IPS-11a (cell line): ENCODE data around the gene AGRP.

Experiments used
- H3K4me3 ChIP-seq: one replicate; pipeline ENCODE4 v1.5.1; 2013; ENCODE audit warnings: low read depth, low read length, control low read depth

Gene AGRP

DNA sequence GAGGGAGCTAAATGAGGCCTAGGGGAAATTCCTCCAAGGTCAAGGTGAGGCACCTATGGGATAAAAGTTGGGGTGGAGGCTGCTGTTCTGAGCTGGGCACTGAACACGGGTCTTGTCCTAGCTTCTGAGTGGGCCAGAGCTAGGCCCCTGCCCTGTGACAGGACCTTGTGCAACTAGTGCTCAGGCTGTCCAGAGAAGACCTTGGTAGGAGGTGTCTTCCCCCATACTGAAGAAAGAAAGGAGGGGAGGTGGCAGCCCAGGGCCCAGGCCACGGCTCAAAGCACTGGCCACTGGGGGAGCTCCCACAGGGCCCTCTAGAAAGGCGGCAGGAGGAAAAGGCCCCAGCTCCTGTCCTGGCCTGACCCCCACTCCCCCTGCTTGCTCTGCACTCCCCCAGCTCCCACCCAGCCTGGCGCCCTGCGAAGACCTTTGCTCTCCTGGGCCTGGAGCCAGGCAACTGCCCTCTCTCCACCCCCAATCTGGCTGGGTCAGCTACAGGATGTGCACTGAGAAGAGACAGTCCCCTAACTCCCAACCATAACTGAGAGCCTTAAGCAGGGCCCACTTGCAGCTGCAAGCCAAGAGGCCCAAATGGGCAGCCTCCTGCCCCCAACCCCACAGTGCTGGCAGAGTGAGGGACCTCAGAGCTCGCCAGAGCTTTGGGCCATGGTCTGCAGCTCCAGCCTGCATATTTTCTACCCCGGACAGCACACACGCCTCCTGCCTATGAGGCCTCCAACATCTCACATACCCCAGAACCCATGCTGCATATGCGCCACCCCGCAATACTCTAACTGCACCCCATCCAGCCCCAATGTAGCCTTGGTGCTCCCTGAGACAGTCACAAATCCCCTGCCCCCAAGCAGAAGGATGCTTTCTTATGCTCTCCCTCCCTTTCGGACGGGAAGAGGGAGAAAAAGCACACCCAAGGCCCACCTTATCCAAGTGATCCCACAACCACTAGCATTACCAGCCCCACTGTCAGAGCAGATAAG, 37.1 kb downstream of the AGRP start:
- H3K4me3 ChIP-seq: no peak overlapping the region

- no peak overlapping the region for H3K4me3 ChIP-seq
Measured at GRCh38 chr16:67445441-67445912, 37.9 kb downstream of the AGRP start.

GRCh38 chr16:67445126-67445426, 38.3 kb downstream of the AGRP start:
- H3K4me3 ChIP-seq: no peak overlapping the region

DNA sequence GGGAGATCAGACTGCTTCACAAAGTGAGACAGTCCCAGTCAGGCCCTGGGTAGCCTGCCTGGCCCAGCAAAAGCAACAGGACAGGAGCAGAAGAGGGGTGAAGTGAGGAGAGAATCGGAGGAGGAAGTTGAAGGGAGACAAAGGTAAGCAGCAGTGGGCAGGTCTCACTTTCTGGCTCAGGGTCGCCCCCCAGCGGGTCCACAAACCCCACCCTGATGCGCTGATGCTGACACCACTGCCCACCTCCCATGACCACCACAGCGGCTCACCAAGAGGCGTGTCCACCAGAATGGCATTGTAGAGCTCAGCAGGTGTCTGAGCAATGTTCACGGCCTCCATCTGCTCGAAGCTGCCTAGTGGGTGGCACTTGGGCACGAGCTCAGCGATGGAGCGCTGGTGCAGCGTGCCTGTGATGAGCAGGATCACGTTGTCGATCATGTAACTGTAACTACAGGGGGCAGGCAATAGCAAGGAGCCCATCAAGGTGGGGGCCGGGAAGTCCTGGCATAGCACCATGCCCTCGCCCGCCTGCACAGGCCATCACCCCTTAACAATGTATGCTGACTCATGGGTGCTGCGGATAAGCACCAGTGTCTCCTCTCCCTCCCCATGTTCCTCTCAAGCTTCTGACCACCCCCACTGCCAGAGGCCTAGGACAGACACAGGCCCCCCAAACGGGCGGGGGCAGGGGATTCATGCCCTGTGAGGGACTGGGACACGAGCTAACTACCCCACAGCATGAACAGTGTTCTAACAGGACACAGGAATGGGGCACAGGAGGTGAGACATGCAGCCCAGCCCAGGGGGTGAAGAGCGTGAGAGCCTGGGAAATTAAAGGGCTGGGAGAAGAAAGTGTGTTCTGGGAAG, 38.9 kb downstream of the AGRP start:
- H3K4me3 ChIP-seq: no peak overlapping the region

DNA sequence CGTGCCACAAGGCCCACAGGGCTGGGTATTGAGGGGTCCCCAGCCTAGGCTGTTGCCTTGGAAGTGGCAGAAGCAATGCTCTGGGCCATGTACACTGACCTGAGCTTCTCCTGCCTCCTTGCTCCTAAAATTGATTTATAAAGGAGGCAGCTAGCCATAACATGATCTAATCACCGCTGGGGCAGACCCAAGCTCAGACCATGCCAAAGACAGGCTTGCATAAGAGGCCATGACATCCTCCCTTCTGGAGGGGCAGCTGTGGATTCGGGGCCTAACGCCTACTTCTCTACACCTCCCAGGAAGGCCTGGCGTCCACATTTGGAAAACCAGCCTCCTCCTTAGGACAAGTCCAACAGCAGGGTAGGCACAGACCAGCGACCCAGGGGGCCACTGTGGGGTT, 40.1 kb downstream of the AGRP start:
- H3K4me3 ChIP-seq: no peak overlapping the region

GRCh38 chr16:67442581-67443255, 40.6 kb downstream of the AGRP start:
- no peak overlapping the region for H3K4me3 ChIP-seq

DNA sequence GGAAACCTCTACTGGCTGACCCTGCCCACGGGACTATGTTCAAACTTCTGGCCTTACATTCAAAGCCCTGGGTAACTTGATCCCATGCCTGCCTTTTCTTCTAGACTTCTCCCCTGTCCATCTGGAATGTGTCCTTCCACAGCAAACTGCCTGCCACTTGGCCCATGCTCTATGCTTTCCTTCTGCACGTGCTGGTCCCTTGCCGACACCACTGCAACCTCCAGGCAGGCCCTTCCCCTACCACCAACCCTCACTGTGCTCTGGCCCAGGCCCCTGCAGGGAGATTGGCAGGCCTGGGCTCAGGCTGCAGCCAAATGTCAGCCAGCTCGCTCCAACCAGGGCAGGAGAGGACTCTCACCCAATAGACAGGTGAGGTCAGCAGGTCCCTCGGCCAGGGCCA, 41.4 kb downstream of the AGRP start:
- no peak overlapping the region for H3K4me3 ChIP-seq

DNA sequence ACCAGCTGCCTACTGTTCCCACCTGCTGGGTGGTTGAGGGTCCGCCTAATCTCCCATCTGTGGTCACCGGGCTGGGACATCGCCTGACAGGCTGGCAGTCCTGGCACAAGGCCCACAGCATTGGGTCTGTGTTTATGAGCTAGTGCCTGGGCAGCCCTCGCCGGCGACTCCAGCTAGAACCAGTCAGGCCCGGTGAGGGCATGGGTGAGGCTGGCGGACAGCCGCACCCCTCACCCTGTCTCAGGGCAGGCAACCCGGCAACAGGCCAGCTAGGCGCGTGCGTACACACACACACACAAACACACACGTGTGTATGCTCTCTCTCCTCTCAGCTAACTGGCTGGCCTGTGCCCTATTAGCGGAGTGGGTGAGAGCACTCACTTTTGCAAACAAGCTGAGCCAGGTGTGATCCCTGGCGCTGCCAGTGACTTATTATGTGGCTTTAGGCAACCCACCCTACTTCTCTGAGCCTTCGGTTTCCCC, 42.0 kb downstream of the AGRP start:
- H3K4me3 ChIP-seq: no peak overlapping the region

DNA sequence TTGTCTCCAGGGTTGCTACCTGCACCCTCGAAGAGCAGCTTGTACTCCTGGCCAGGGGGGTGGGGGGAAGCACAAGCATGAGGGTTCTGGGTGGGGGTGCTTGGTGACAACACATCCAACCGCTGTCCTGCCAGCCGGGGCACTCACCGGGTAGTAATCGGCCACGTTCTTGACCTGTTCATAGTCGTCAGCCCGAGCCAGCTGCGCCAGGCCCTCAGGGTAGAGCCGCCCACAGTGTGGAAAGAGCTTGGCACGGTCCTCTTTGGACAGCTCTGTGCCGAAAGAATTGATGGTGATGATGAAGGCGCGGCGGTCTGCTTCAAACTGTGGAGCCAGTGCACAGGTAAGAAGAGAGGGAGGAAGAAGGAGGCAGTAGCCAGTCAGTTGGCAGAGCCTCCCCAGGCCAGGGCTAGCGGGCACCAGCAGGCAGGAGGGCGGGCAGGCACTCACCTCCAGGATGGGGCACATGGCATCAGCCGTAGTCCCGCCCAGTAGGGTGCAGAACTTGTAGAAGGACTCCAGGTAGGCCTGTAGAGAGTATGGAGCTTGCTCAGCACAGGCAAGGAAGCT, 44.4 kb downstream of the AGRP start:
- no peak overlapping the region for H3K4me3 ChIP-seq

- no peak overlapping the region for H3K4me3 ChIP-seq
Measured at GRCh38 chr16:67438098-67438791, 45.1 kb downstream of the AGRP start.

DNA sequence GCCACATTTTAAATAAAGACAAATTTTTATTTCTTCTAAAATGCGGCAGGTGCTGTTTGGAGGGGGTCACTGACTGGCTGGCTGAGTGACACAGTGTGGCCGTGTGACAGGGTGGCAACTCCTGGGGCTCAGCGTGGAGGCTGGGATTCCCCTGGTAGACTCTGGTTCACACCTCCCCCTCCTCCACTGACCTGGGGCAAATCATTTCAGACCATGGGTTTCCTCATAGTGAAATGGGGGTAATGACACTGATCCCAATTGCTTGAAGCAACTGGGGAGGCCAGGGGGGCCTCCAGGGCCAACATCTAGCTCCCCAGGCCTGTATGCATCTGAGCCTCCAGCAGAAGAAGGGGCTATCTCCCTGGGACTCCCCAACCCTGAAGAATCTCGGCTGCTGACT, 45.8 kb downstream of the AGRP start:
- H3K4me3 ChIP-seq: no peak overlapping the region

GRCh38 chr16:67436640-67437193, 46.6 kb downstream of the AGRP start:
- no peak overlapping the region for H3K4me3 ChIP-seq

DNA sequence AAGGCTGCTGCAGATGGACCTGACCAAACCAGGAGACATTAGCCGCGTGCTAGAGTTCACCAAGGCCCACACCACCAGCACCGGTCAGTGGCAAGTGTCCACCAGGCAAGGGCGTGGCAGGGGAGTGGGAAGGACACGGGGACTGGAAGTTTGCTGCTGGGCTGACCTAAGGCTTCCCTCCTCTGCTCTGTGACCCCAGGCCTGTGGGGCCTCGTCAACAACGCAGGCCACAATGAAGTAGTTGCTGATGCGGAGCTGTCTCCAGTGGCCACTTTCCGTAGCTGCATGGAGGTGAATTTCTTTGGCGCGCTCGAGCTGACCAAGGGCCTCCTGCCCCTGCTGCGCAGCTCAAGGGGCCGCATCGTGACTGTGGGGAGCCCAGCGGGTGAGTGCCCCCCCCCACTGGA, 47.6 kb downstream of the AGRP start:
- H3K4me3 ChIP-seq: no peak overlapping the region

- no peak overlapping the region for H3K4me3 ChIP-seq
Measured at GRCh38 chr16:67433131-67433719, 50.1 kb downstream of the AGRP start.
